T-helper 17 cell (primary cell): ENCODE results near the gene SCUBE1. TPM values are rescaled to one million over a fixed set of nuclear protein-coding genes. Genes with fewer than 3 reads are reported as not detected.

Experiments used
- ATAC-seq: fragments of 150-1000 bp; cut with Tn5 transposase; 2 replicates; pipeline ENCODE4 v1.10.0; 2021; ENCODE audit warnings: mild to moderate bottlenecking, moderate library complexity
- DNase-seq, 3 donors: peaks; one replicate each; pipeline versions ENCODE4 v3.0.0 to v3.0.0-alpha.2; 2020 to 2021
- H3K9me3 ChIP-seq: one replicate; pipeline ENCODE4 v1.7.0; 2013; ENCODE audit warnings: low read length, mild to moderate bottlenecking; ENCODE audit not compliant: control insufficient read depth, poor library complexity, severe bottlenecking
- H3K27ac Mint-ChIP-seq: one replicate; pipeline ENCODE4 v1.8.0; 2022; ENCODE audit warnings: mild to moderate bottlenecking, moderate library complexity, mixed read lengths
- H3K27me3 Mint-ChIP-seq: one replicate; pipeline ENCODE4 v1.8.0; 2022; ENCODE audit warnings: mixed read lengths
- H3K36me3 Mint-ChIP-seq: one replicate; pipeline ENCODE4 v1.8.0; 2022; ENCODE audit warnings: low read depth, mixed read lengths
- H3K4me1 Mint-ChIP-seq: one replicate; pipeline ENCODE4 v1.8.0; 2022; ENCODE audit warnings: mild to moderate bottlenecking, mixed read lengths
- H3K4me3 Mint-ChIP-seq: one replicate; pipeline ENCODE4 v1.8.0; 2022; ENCODE audit warnings: mild to moderate bottlenecking, moderate library complexity, mixed read lengths
- total RNA-seq, 4 donors: library from RNA in 2 of 4; stranded (reverse) in 2 of 4; gene quantifications; one replicate each; pipeline ENCODE4 v1.2.3 and lab custom pipeline; 2022 to 2026

SCUBE1 gene
- total RNA-seq, 2 donors from 2014 or later: not detected

DNA sequence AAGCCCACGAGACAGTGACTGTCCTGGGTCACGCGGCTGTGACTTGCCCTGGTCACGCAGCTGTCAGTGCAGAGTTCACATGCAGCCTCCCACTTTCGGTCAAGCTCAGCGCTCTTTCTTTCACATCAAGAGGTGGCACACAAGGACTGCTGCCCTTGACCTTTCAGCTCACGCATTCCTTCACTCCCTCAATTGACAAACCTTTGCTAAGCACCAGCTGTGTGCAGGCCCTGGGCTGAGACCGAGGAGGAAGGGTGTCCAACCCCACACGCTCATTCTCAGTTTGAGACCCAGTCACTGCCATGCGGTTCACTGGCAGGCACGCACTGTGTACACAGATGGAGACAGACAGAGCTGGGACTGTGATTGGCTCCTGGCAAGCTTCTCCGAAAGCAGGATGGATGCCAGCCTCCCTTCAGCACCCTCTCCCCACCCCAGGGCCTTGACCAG is 70.3 kb downstream of the SCUBE1 start:
- H3K9me3 ChIP-seq: no peaks in the 10 kb centered on the region

DNA sequence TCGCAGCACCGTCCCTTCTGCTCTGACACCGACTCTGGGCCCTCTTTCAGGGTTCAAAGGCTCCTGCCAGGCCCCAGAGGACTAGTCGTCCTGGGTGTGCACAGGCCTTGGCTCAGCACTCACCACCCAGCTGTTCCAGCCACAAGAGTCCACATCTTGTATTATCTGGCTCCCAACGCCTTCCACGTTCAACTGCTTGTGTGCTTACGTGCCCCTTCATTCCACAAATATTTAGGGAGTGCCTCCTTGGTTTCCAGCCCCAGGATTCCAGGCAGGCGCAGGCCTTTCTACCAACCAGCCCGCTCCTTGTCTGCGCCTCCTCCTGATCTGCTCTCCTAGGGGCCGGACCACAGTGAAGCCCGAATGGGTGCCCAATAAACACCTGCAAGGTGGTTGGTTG is 70.9 kb downstream of the SCUBE1 start:
- ATAC-seq: no peak
- Mint-ChIP-seq H3K36me3 (peaks cover 2% of the 10 kb centered on the region), H3K4me3 (no peak overlapping the region), H3K4me1 (peaks cover 3% of the 10 kb centered on the region), H3K27me3 (peaks cover 23% of the 10 kb centered on the region), H3K27ac (no peak overlapping the region)
- no peaks in the 10 kb centered on the region for H3K9me3 ChIP-seq
- DNase-seq: no peak

More for the DNA sequence above, 70.3 kb downstream of the SCUBE1 start:
- Mint-ChIP-seq H3K27me3 (peaks cover 23% of the 10 kb centered on the region), H3K4me3 (no peak overlapping the region), H3K36me3 (peaks cover 2% of the 10 kb centered on the region), H3K27ac (no peak overlapping the region), H3K4me1 (peaks cover 3% of the 10 kb centered on the region)
- ATAC-seq: no peak
- no peak for DNase-seq

DNA sequence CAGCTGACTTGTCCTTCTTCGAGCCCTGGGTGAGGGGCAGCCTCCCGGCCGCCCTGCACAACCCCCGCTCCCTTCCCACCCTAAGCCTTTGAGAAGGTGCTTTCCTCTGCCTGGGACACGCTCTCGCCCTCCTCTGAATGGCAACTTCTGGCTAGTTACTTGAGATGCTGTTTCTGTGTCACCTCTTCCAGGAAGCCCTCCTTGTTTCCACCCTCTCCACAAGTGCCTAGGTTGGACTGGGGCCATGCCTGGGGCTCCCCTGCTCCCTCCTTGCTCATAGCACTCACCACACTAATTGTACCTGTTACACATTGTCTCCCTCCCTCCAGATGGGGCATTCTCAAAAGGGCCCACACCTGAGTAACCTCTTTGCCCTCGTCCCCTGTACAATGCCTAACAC is 72.2 kb downstream of the SCUBE1 start:
- DNase-seq (no peak), ATAC-seq (no peak)
- Mint-ChIP-seq H3K27me3 (peaks cover 21% of the 10 kb centered on the region), H3K4me1 (peaks cover 3% of the 10 kb centered on the region), H3K27ac (no peak overlapping the region), H3K36me3 (peaks cover 2% of the 10 kb centered on the region), H3K4me3 (no peak overlapping the region)
- H3K9me3 ChIP-seq: no peaks in the 10 kb centered on the region

DNA sequence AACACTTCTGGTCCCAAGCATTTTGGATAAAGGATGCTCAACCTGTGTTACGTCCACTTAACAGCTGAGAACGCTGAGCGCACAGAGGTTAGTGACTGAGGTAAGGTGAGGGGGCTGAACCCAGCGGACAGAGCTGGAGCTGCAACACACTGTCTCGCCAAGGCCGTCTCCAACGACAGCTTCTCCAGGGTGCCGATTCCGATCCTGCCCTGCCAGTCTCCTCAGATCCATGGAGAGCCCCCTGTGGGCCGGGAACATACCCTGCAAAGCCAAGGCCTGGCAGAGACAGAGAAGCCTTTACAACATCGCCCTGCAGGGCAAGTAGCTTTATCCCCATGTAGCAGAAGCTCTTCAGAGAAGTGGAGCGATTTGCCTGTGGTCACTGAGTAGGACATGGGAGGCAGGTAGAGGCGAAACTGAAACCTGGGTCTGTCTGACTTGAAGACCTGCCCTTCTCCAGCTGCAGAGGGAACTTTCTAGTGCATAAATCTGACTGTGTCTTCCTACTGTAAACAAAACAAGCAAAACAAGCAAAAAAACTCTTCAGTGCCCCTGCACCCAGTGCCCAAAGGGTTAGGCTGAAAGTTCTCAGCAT is 72.8 kb downstream of the SCUBE1 start:
- H3K36me3 Mint-ChIP-seq: peaks cover under 1% of the 10 kb centered on the region
- H3K9me3 ChIP-seq: no peaks in the 10 kb centered on the region
- peaks cover 16% of the 10 kb centered on the region for H3K27me3 Mint-ChIP-seq
- ATAC-seq (no peak), DNase-seq (no peak)
- H3K4me3 Mint-ChIP-seq: no peak overlapping the region
- H3K4me1 Mint-ChIP-seq: peaks cover 3% of the 10 kb centered on the region
- H3K27ac Mint-ChIP-seq: no peak overlapping the region

DNA sequence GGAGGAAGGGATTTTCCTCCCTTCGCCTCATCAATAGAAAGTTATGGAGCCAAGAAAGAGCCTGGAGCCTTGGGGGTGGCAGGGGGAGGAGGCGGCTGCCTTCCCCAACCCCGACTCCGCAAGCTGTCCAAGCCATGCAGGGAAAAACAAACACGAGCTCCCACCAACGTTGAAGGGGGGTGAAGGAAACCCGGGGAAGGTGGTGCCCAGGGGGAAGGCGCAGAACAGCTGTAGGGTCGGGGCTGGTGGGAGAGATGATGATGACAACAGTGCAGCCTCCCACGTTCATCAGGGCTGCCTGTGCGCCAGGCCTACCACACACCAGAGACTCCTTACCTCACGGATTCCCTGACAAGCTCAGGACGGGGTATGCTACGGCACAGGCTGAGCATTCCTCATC is 73.5 kb downstream of the SCUBE1 start:
- Mint-ChIP-seq H3K27ac (no peak overlapping the region), H3K4me3 (no peak overlapping the region), H3K36me3 (no peaks in the 10 kb centered on the region), H3K27me3 (peaks cover 8% of the 10 kb centered on the region), H3K4me1 (peaks cover 8% of the 10 kb centered on the region)
- ATAC-seq (no peak), DNase-seq (no peak)
- no peaks in the 10 kb centered on the region for H3K9me3 ChIP-seq

DNA sequence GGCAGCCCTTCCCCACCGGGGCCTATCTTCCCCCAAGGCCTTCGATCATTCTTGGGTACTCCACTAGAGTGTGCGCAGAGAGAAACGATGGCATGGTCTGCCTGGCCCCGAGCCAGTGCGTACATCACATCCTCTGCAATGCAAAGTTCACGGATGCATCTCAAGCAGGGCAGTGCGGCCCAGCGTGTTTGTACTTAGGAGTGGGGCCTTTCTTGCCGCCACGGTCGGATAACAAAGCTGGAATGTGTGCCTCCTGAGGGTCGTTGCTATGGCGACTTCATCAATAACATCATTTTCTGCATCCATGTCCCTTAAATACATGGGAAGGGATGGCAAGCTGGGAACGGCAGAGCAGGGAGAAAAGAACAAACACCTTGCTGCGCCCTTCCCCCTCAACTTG is 73.9 kb downstream of the SCUBE1 start:
- no peaks in the 10 kb centered on the region for H3K36me3 Mint-ChIP-seq
- DNase-seq (no peak), ATAC-seq (no peak)
- no peaks in the 10 kb centered on the region for H3K9me3 ChIP-seq
- H3K4me1 Mint-ChIP-seq: peaks cover 11% of the 10 kb centered on the region
- H3K4me3 Mint-ChIP-seq: no peak overlapping the region
- peaks cover 4% of the 10 kb centered on the region for H3K27me3 Mint-ChIP-seq
- no peak overlapping the region for H3K27ac Mint-ChIP-seq

DNA sequence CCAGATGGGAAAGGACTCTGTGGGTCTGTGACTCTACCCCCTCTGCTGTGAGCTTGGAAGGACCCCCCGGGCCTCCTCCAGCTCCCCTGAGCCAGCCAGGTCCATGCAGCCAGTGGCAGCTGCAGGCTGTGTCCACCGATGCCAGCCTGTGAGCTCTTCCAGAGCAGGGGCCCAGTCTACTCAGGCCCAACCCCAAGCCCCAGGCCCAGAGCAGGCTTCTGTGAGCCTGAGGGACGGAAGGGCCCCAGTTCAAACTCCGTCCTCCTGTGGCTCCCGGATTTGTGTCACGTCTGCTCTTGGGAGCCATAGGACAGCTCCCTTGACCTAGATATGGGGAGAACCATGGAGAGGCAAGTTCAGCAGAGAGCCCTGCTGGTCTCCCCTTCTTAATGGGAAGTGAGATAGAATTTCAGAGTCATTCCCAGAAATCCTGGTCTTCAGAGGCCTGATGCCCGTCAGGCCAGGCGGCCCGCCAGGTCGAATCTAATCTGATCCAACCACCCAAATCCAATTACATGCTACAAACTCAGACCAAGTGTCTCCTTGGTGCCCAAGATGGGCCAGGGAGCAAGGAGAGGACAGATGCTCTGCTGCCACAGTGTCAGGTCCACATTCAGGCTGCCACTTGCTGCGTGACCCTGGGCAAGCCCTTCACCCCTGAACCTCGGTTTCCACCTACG is 75.1 kb downstream of the SCUBE1 start:
- Mint-ChIP-seq H3K36me3 (no peaks in the 10 kb centered on the region), H3K4me3 (no peak overlapping the region), H3K4me1 (peaks cover 18% of the 10 kb centered on the region), H3K27me3 (no peaks in the 10 kb centered on the region), H3K27ac (no peak overlapping the region)
- ATAC-seq (no peak), DNase-seq (no peak)
- H3K9me3 ChIP-seq: no peaks in the 10 kb centered on the region

DNA sequence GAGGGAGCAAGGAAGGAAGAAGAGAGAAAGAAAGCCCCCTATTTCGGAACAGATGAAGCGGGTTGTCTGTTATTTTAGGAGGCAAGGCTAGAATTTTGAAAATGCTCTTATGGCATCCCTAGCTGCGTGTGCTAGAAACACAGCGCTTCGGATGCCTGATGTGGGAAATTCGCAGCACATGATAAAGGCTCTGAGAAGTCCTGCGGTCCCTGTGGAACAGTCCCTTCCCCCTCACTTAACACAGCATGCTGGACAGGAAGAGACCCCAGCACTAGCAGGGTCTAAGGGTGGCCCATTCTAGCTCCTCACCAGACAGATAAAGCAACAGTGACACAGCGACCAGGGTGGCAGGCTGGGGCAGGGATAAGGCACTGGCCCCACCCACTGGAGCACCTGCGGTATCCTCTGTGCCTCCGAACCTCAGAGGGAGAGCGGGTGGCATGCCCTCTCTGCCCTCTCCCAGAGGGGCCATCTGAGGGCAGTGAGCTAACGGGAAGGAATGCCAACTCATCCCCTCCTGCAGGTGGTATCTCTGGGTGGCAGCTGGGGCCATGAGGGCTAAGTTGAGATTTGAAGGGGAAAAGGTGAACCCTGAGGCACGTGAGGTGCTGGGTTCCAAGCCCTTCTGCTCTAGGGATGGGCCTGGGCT is 75.7 kb downstream of the SCUBE1 start:
- H3K36me3 Mint-ChIP-seq: no peaks in the 10 kb centered on the region
- H3K27ac Mint-ChIP-seq: peak overlapping the region; percentile 47
- H3K4me3 Mint-ChIP-seq: no peak overlapping the region
- ATAC-seq: no peak
- no peaks in the 10 kb centered on the region for H3K9me3 ChIP-seq
- no peaks in the 10 kb centered on the region for H3K27me3 Mint-ChIP-seq
- H3K4me1 Mint-ChIP-seq: peaks cover 24% of the 10 kb centered on the region
- DNase-seq: no peak

DNA sequence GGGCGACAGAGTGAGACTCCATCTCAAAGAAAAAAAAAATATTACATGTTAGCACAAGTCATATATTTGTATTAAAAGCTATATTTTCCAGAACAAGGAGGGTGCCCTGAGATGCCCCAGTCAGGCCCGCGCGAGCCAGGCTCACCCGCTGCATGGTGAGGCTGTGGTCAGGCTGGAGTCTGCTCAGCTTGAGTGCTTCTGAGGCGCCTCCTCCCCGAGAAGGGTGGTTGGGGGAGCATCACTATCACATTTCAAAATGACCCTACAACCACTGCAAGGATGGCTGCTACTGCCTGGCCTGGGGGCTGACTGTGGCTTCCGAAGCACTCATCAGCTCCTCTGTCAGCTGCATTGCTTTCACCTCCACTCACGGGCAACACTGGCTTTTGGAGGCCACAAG is 77.1 kb downstream of the SCUBE1 start:
- Mint-ChIP-seq H3K27ac (no peak overlapping the region), H3K4me3 (no peak overlapping the region), H3K36me3 (no peaks in the 10 kb centered on the region), H3K27me3 (no peaks in the 10 kb centered on the region), H3K4me1 (peaks cover 24% of the 10 kb centered on the region)
- DNase-seq: no peak
- ATAC-seq: no peak
- H3K9me3 ChIP-seq: no peaks in the 10 kb centered on the region

DNA sequence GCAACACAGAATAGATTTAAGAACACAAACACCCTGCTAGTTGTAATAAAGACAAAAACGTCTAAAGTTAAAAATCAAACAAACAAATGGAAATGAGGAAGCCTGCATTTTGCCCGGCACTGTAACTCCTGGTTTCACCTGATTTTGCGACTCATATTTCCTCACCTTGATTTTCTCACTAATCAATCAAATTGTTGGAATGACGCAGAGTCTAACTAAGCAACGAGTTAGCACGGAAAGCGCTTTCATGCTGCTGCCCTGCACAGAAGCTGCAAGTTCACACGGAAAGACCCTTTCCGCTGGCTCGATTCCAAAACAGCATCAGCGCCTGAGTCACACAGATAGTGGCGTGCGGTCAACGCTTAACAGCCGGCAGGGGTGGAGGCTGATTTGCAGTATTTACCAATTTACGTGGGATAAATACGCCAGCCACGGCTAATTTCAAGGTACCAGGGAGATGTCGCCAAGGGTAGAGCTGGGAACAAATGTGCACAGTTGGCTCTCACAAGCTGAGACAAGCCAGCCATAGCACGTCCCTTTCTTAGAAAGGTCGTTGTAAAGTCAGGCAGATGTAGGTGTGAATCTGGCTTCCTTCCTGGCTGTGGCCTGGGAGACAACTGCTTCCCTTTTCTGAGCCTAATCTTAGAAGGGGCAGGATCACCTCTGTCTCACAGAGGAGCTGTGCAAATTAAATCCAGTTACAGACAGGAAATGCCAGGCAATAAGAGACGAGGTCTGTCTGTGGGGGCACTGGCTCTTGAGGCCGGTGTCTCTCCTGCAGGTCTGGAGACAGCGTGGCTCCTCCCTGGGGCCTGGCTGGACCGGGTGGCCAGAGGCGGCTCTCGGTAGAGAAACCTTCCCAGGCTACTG is 79.3 kb downstream of the SCUBE1 start:
- ATAC-seq: peak; percentile 90
- peaks cover 24% of the 10 kb centered on the region for H3K4me1 Mint-ChIP-seq

DNA sequence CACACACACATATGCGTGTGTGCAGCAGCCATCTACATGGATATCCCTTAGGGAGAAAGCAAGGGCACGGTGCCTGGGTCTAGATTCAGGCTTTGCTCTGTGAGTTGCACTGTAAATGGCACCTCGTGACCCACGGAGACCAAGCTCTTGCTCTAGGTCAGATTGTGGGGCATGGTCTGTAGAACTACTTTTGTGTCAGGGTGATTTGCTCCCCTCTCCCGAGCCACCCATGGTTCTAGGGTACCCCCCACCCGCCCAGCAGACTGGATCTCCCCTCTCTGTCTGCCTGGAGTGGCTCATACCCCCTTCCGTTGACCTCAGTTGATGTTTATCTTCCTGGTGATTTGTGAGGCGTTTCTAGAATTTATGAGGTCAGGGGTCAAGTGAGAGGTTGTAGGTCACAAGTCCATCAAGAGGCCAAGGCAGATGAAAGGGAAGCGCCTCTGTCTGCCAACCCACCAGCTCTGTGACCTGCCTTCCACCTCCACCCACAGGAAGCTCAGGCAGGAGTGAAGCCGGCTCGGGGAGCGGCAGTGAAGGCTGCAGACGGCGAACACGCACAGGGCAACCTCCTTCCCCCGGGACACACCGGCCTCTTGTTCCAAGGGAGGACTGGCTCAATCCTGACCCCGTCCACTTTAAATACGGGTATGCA is 80.1 kb downstream of the SCUBE1 start:
- H3K4me1 Mint-ChIP-seq: peaks cover 24% of the 10 kb centered on the region
- no peaks in the 10 kb centered on the region for H3K36me3 Mint-ChIP-seq
- no peaks in the 10 kb centered on the region for H3K27me3 Mint-ChIP-seq
- DNase-seq (peak in 2 of 3 donors; percentile 23 to 25), ATAC-seq (peak; percentile 64)
- peak overlapping the region; percentile 97 for H3K27ac Mint-ChIP-seq
- no peaks in the 10 kb centered on the region for H3K9me3 ChIP-seq
- H3K4me3 Mint-ChIP-seq: peak overlapping the region; percentile 91

More for the DNA sequence above, 79.3 kb downstream of the SCUBE1 start:
- Mint-ChIP-seq H3K36me3 (no peaks in the 10 kb centered on the region), H3K4me3 (peak overlapping the region; percentile 91), H3K27me3 (no peaks in the 10 kb centered on the region), H3K27ac (peak overlapping the region; percentile 97)
- H3K9me3 ChIP-seq: no peaks in the 10 kb centered on the region
- DNase-seq: peak; percentile 37 to 70 (median 65)

DNA sequence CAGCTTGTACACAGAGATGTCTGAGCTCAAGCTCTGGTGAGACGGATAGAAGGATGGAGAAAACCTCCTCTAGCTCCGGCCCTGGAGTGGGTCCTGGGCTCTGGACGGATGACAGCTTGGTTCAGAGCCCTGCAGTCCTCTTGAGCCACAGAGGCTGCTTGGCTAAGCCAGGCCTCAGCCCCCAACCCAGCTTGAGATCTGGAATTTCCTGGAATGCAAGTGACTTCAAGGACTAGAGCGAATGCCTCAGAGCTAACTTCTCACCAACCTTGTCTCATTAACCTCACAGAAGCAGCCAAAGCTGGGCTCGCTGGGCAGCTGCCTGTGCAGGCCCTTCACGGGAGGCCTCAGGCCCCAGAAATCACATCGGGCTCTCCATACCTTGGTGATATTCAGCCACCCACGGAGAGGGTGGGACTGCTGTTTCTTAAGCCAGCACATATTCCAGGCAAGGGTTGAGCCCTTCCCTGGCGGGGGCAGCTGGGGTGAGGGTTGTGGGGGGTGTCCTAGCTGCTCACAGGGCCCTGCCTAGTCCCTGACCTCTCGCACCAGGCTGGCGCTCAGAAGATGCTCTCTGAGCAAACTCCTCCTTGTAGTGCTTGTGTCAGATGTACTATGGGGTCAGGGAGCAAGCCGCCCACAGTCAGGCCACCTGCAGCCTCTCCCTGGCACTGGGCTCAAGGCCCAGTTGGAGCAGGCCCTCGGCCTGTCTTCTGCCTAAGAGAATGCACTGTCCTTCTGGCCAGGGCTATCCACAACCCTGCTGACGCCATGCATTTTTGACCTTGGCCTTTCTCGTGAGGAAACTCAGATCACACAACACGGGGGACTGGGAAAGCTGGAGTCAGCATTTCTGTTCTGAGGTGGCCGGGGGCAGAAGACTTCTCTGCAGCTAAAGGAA is 82.6 kb downstream of the SCUBE1 start:
- H3K4me3 Mint-ChIP-seq: no peak overlapping the region
- no peak for ATAC-seq
- H3K27ac Mint-ChIP-seq: peak overlapping the region; percentile 29
- DNase-seq: no peak
- peaks cover 15% of the 10 kb centered on the region for H3K27me3 Mint-ChIP-seq
- peaks cover 35% of the 10 kb centered on the region for H3K4me1 Mint-ChIP-seq
- no peaks in the 10 kb centered on the region for H3K36me3 Mint-ChIP-seq
- H3K9me3 ChIP-seq: no peaks in the 10 kb centered on the region
